Spleen (tissue), 11 donors: Measurements from ENCODE around the gene RBBP8. TPM values are rescaled to one million over a fixed set of nuclear protein-coding genes. Genes with fewer than 3 reads are reported as not detected.

Experiments used
- DNase-seq: peaks from one replicate; pipeline ENCODE4 v3.0.0-alpha.2; 2020
- H3K27ac ChIP-seq, 8 donors: fragments of 200-600 bp; sonication (generic) in 7 of 8; 1 replicate in 4 of 8; 2 replicates in 4 of 8; pipeline versions ENCODE4 v1.5.0 to v1.8.0; 2016 to 2021; ENCODE audit warnings: inconsistent platforms in 4 of 8, mild to moderate bottlenecking in 4 of 8, moderate library complexity in 1 of 8
- H3K27me3 ChIP-seq, 7 donors: fragments of 200-600 bp; sonication (generic) in 6 of 7; replicated peaks in 1 of 7; 1 replicate in 4 of 7; 2 replicates in 3 of 7; pipeline versions ENCODE4 v1.5.0 to v1.8.0; 2016 to 2021; ENCODE audit warnings: inconsistent platforms in 3 of 7, mild to moderate bottlenecking in 1 of 7
- H3K36me3 ChIP-seq, 6 donors: fragments of 200-600 bp; sonication (generic) in 5 of 6; 1 replicate in 4 of 6; 2 replicates in 2 of 6; pipeline versions ENCODE4 v1.5.0 to v1.8.0; 2016 to 2021; ENCODE audit warnings: inconsistent platforms in 2 of 6
- H3K4me1 ChIP-seq, 6 donors: fragments of 200-600 bp; sonication (generic) in 5 of 6; 1 replicate in 3 of 6; 2 replicates in 3 of 6; pipeline versions ENCODE4 v1.5.0 to v1.8.0; 2016 to 2021; ENCODE audit warnings: inconsistent platforms in 3 of 6
- H3K4me3 ChIP-seq, 8 donors: fragments of 200-600 bp; sonication (generic) in 7 of 8; 1 replicate in 4 of 8; 2 replicates in 4 of 8; pipeline versions ENCODE4 v1.5.0 to v1.8.0; 2016 to 2021; ENCODE audit warnings: inconsistent platforms in 4 of 8, mild to moderate bottlenecking in 4 of 8, moderate library complexity in 2 of 8
- H3K9me3 ChIP-seq, 8 donors: fragments of 200-600 bp; sonication (generic) in 7 of 8; 1 replicate in 4 of 8; 2 replicates in 4 of 8; pipeline versions ENCODE4 v1.5.0 to v1.8.0; 2016 to 2021; ENCODE audit warnings: inconsistent platforms in 4 of 8
- CTCF ChIP-seq, 11 experiments: fragments of 200-600 bp in 7 of 11; fragments of 450-650 bp in 4 of 11; sonication (generic) in 4 of 11; IDR thresholded peaks in 8 of 11; conservative IDR thresholded peaks in 3 of 11; 1 replicate in 7 of 11; 2 replicates in 4 of 11; pipeline versions ENCODE4 v1.4.0 to v1.8.0; 2016 to 2021; ENCODE audit warnings: antibody characterized with exemption in 11 of 11, inconsistent platforms in 4 of 11, mild to moderate bottlenecking in 1 of 11
- POLR2A ChIP-seq, 3 donors: fragments of 450-650 bp; IDR thresholded peaks; one replicate each; pipeline ENCODE4 v1.5.1; 2017; ENCODE audit warnings: antibody characterized with exemption in 3 of 3, mild to moderate bottlenecking in 1 of 3
- POLR2AphosphoS5 ChIP-seq, 3 donors: sonication (generic); formaldehyde crosslinking; IDR thresholded peaks; one replicate each; pipeline ENCODE4 v1.5.1; 2017; ENCODE audit warnings: antibody characterized with exemption in 3 of 3
- WGBS, 5 donors: extraction: QIAGEN DNeasy Blood & Tissue Kit in 3 of 5; methylation state at CpG; one replicate each; pipeline versions ENCODE4 v1.1.5 to v1.1.7; 2013 to 2018; 5-methylcytosine and 5-hydroxymethylcytosine counted together
- intact Hi-C: fragments of 100-400 bp; cut with DNase I; formaldehyde crosslinking; loops from one replicate; pipeline ENCODE4 v1.15.0; 2023; ENCODE audit warnings: low total_unique reads
- polyA plus RNA-seq, 3 donors: library from polyadenylated mRNA; stranded (reverse); fragments of 200-250 nt; gene quantifications; one replicate each; pipeline ENCODE4 v1.2.1, GENCODE V29; 2013
- total RNA-seq, 7 donors: library from RNA; depleted of rRNA in 3 of 7; stranded (reverse); fragments of >200 nt in 3 of 7; fragmentation: NEBNext Ultra II Directional in 4 of 7; extraction: Animal tissue kit (Norgen Biotek cat#: 25700) in 4 of 7; gene quantifications; one replicate each; pipeline versions ENCODE4 v1.1.0 to v1.2.1, GENCODE V29; 2016 to 2021
- donor health status: healthy with polysubstance abuse.
- donor health status: DM: no; HTN: no; CAD: no; lungs with moderate emphysema.
- donor health status: DM: no; HTN: no; CAD: no.
- donor health status: Bipolar disorder and iron deficiency.
- donor health status: healthy.
- donor health status: DM: no; HTN: no; CAD: no.
- donor health status: DM: yes; HTN: yes; CAD: no.

Gene RBBP8
- total and polyA plus RNA-seq, 10 donors, result 10.6 to 21.4 (median 16.4) TPM

DNA sequence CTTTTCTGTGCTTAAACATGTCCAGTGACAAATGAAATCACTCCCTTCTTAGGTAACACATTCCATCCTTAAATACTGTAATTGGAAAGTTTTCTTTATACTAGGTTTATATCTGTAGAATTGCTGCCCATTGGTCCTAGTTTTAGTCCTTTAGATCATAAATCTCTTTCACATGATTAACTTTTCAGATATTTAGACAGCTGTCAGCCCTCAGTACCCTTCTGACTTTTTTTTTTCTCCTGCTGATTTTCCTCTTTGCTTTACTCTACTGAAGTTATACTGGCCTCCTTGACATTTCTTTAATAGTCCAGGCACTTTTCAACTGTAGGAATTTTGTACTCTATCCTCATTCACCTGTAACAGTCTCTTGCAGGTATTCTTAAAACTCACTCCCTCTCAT is 28.9 kb downstream of the RBBP8 start:
- no peak overlapping the region for H3K4me3 ChIP-seq
- H3K36me3 ChIP-seq, result peaks cover 0 to 14% (median 0%) of the 10 kb centered on the region in 6 donors
- no peaks in the 10 kb centered on the region for H3K4me1 ChIP-seq
- intact Hi-C loops, result no loop called here
- H3K9me3 ChIP-seq, result no peaks in the 10 kb centered on the region
- TF ChIP-seq POLR2AphosphoS5 (IDR thresholded peaks at IDR 0.05) (no peak), CTCF (IDR thresholded peaks at IDR 0.05 in 8 of 11, conservative IDR thresholded peaks at IDR 0.05 in 3 of 11) (no peak), POLR2A (IDR thresholded peaks at IDR 0.05) (no peak)
- no peaks in the 10 kb centered on the region for H3K27me3 ChIP-seq
- no peak for DNase-seq
- H3K27ac ChIP-seq, result no peak overlapping the region

- Histone ChIP-seq H3K4me3 (no peak overlapping the region), H3K27me3 (no peaks in the 10 kb centered on the region), H3K36me3 (peaks cover 0 to 10% (median 0%) of the 10 kb centered on the region in 6 donors), H3K27ac (no peak overlapping the region), H3K4me1 (no peaks in the 10 kb centered on the region), H3K9me3 (no peaks in the 10 kb centered on the region)
- no peak for TF ChIP-seq POLR2A (IDR thresholded peaks at IDR 0.05)
- intact Hi-C loops, result no loop called here
- no peak for DNase-seq
- 93 to 100% (median 95%) methylated on average over 3 of the region's 3 CpGs for WGBS, 5 donors
Observed at GRCh38 chr18:22964116-22964515, 31.0 kb downstream of the RBBP8 start.

GRCh38 chr18:22964722-22965121 is 31.6 kb downstream of the RBBP8 start:
- TF ChIP-seq POLR2A (IDR thresholded peaks at IDR 0.05) (no peak), POLR2AphosphoS5 (IDR thresholded peaks at IDR 0.05) (no peak), CTCF (IDR thresholded peaks at IDR 0.05 in 8 of 11, conservative IDR thresholded peaks at IDR 0.05 in 3 of 11) (no peak)
- no peak overlapping the region for H3K4me3 ChIP-seq
- no peak overlapping the region for H3K27ac ChIP-seq
- intact Hi-C loops, result no loop called here
- DNase-seq, result no peak
- no peaks in the 10 kb centered on the region for H3K27me3 ChIP-seq
- no peaks in the 10 kb centered on the region for H3K9me3 ChIP-seq
- H3K36me3 ChIP-seq, result peaks cover 0 to 10% (median 0%) of the 10 kb centered on the region in 6 donors
- no peaks in the 10 kb centered on the region for H3K4me1 ChIP-seq

- Histone ChIP-seq H3K36me3 (peaks cover 0 to 18% (median 0%) of the 10 kb centered on the region in 6 donors), H3K4me1 (no peaks in the 10 kb centered on the region), H3K4me3 (no peak overlapping the region), H3K27me3 (no peaks in the 10 kb centered on the region), H3K9me3 (no peaks in the 10 kb centered on the region), H3K27ac (no peak overlapping the region)
- intact Hi-C loops, result no loop called here
- TF ChIP-seq CTCF (IDR thresholded peaks at IDR 0.05 in 8 of 11, conservative IDR thresholded peaks at IDR 0.05 in 3 of 11) (no peak), POLR2A (IDR thresholded peaks at IDR 0.05) (no peak), POLR2AphosphoS5 (IDR thresholded peaks at IDR 0.05) (no peak)
- 91 to 97% (median 96%) methylated on average over 3 of the region's 3 CpGs for WGBS, 5 donors
- no peak for DNase-seq
Observed at GRCh38 chr18:22971038-22971437, 37.9 kb downstream of the RBBP8 start.

DNA sequence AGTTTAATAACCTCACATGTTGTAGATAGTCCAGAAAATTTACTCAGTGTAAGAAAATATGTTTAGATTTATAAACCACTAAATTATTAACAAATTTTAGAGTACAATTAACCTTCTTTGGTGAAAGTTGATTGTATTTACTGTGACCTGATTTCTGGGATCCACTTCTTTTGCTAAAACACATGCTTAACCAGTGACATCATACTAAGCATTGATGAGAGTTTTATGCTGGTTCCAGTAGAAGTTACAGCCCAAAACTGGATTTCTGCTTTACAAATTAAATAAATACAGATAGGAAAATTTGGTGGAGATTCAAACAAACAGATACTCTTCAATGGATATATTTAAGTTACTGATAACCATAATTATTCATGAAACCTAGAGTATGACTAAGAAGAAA is 40.9 kb downstream of the RBBP8 start:
- Histone ChIP-seq H3K36me3 (peaks cover 0 to 18% (median 0%) of the 10 kb centered on the region in 6 donors), H3K27me3 (no peaks in the 10 kb centered on the region), H3K9me3 (no peaks in the 10 kb centered on the region), H3K27ac (no peak overlapping the region), H3K4me3 (no peak overlapping the region), H3K4me1 (peaks cover 0 to 9% (median 0%) of the 10 kb centered on the region in 6 donors)
- TF ChIP-seq POLR2AphosphoS5 (IDR thresholded peaks at IDR 0.05) (no peak), CTCF (IDR thresholded peaks at IDR 0.05 in 8 of 11, conservative IDR thresholded peaks at IDR 0.05 in 3 of 11) (no peak), POLR2A (IDR thresholded peaks at IDR 0.05) (no peak)
- DNase-seq, result no peak
- intact Hi-C loops, result no loop called here
